MCF 10A (cell line): Measurements from ENCODE around the gene SBF2. TPM values are rescaled to one million over a fixed set of nuclear protein-coding genes. Genes with fewer than 3 reads are reported as not detected.

Experiments used
- BruUV-seq: library from RNA; stranded (reverse); fragments of 400-500 nt; replicated peaks from 2 replicates; lab custom pipeline; 2021; lab: Mats Ljungman, UMichigan
- CTCF ChIA-PET: fragments of 300-600 bp; sonication (Branson Sonifier 250); formaldehyde crosslinking; extraction: SDS; loops from one replicate; lab custom pipeline; 2021; ENCODE audit warnings: antibody characterized with exemption, inconsistent platforms; lab: Yijun Ruan, JAX
- POLR2A ChIA-PET: fragments of 300-600, 350-650 bp; sonication (Branson Sonifier 250); formaldehyde crosslinking; extraction: SDS; loops from one replicate; lab custom pipeline; 2020; ENCODE audit warnings: antibody characterized with exemption, inconsistent platforms; lab: Yijun Ruan, JAX
- DNase-seq: peaks from one replicate; pipeline ENCODE4 v3.0.0-alpha.2; 2018; ENCODE audit not compliant: unreplicated experiment
- H3K27ac Mint-ChIP-seq: one replicate; pipeline ENCODE4 v1.8.0; 2022; ENCODE audit warnings: mild to moderate bottlenecking, low read depth, mixed read lengths; ENCODE audit not compliant: unreplicated experiment
- H3K27me3 Mint-ChIP-seq: one replicate; pipeline ENCODE4 v1.8.0; 2022; ENCODE audit warnings: mixed read lengths; ENCODE audit not compliant: insufficient read depth, unreplicated experiment
- H3K36me3 Mint-ChIP-seq: one replicate; pipeline ENCODE4 v1.8.0; 2022; ENCODE audit warnings: mild to moderate bottlenecking, moderate library complexity, mixed read lengths; ENCODE audit not compliant: insufficient read depth, unreplicated experiment
- H3K4me1 Mint-ChIP-seq: one replicate; pipeline ENCODE4 v1.8.0; 2022; ENCODE audit warnings: mixed read lengths; ENCODE audit not compliant: insufficient read depth, unreplicated experiment
- H3K4me3 Mint-ChIP-seq: one replicate; pipeline ENCODE4 v1.8.0; 2022; ENCODE audit warnings: mild to moderate bottlenecking, moderate library complexity, mixed read lengths; ENCODE audit not compliant: unreplicated experiment
- H3K9me3 Mint-ChIP-seq: one replicate; pipeline ENCODE4 v1.8.0; 2022; ENCODE audit warnings: mixed read lengths; ENCODE audit not compliant: unreplicated experiment
- CTCF ChIP-seq: fragments of 200-600 bp; IDR thresholded peaks from one replicate; pipeline ENCODE4 v1.8.0; 2022; ENCODE audit warnings: antibody characterized with exemption, mild to moderate bottlenecking; ENCODE audit not compliant: unreplicated experiment
- intact Hi-C: fragments of 100-400 bp; cut with micrococcal nuclease; formaldehyde crosslinking; loops from 2 replicates; pipeline ENCODE4 v1.14.1; 2022
- total RNA-seq: library from RNA; stranded (reverse); gene quantifications from 2 replicates; pipeline ENCODE4 v1.2.3, GENCODE V29; 2022

The SBF2 gene
- total RNA-seq, 1 experiment from 2014 or later, result 28.3 TPM

GRCh38 chr11:10331548-10332289 is 37.7 kb upstream of the SBF2 start:
- H3K4me3 Mint-ChIP-seq, result no peak overlapping the region
- intact Hi-C loops, result no loop called here
- H3K4me1 Mint-ChIP-seq, result peaks cover 17% of the 10 kb centered on the region
- no peak for TF ChIP-seq CTCF
- ChIA-PET POLR2A (no interaction called here), CTCF (interaction anchor here (0.6 to 0.8 kb wide), 3 partner anchors 150 to 597 kb away, joined by 3 to 4 read pairs (median 3); no protein-coding TSS in a partner anchor)
- H3K27ac Mint-ChIP-seq, result no peak overlapping the region
- H3K9me3 Mint-ChIP-seq, result no peaks in the 10 kb centered on the region
- no peak for DNase-seq
- BruUV-seq, result no TSS peak
- no peaks in the 10 kb centered on the region for H3K36me3 Mint-ChIP-seq
- H3K27me3 Mint-ChIP-seq, result no peaks in the 10 kb centered on the region

GRCh38 chr11:10329935-10330334 is 35.9 kb upstream of the SBF2 start:
- Mint-ChIP-seq H3K4me1 (peaks cover 17% of the 10 kb centered on the region), H3K9me3 (no peaks in the 10 kb centered on the region), H3K36me3 (no peaks in the 10 kb centered on the region), H3K27me3 (no peaks in the 10 kb centered on the region), H3K27ac (no peak overlapping the region), H3K4me3 (no peak overlapping the region)
- ChIA-PET POLR2A (interaction anchor here (7.0 kb wide), 1 partner anchor 23 kb away, joined by 82 read pairs; the partner anchor contains the start of gene ADM), CTCF (interaction anchor here (0.6 to 1.8 kb wide), 3 partner anchors 20 to 37 kb away, joined by 3 to 5 read pairs (median 5); no protein-coding TSS in a partner anchor)
- BruUV-seq, result no TSS peak
- intact Hi-C loops, result no loop called here
- DNase-seq, result peak; percentile 74
- TF ChIP-seq CTCF, result no peak

GRCh38 chr11:10329356-10329755 is 35.3 kb upstream of the SBF2 start:
- intact Hi-C loops, result no loop called here
- Mint-ChIP-seq H3K9me3 (no peaks in the 10 kb centered on the region), H3K27ac (no peak overlapping the region), H3K27me3 (no peaks in the 10 kb centered on the region), H3K4me3 (no peak overlapping the region), H3K36me3 (no peaks in the 10 kb centered on the region), H3K4me1 (peaks cover 17% of the 10 kb centered on the region)
- DNase-seq, result no peak
- TF ChIP-seq CTCF, result no peak
- CTCF ChIA-PET, result interaction anchor here (0.6 to 1.8 kb wide), 4 partner anchors 20 to 407 kb away, joined by 3 to 5 read pairs (median 4); no protein-coding TSS in a partner anchor
- POLR2A ChIA-PET, result interaction anchor here (1.3 to 7.0 kb wide), 2 partner anchors 23 to 407 kb away, joined by 3 to 82 read pairs; partner anchors contain the start of gene ADM
- no TSS peak for BruUV-seq
